Brain microvascular endothelial cell (primary cell): ENCODE measurements around the gene GFM1.

Source experiments
- DNase-seq: peaks from one replicate; pipeline ENCODE4 v3.0.0-alpha.2; 2020
- H3K27ac ChIP-seq: fragments of 250-450 bp; sonication (Bioruptor Pico); 2 replicates; pipeline ENCODE4 v1.5.1; 2020; ENCODE audit warnings: mild to moderate bottlenecking, moderate library complexity
- H3K27me3 ChIP-seq: fragments of 250-450 bp; sonication (Bioruptor Pico); replicated peaks from 2 replicates; pipeline ENCODE4 v1.5.1; 2020; ENCODE audit warnings: mild to moderate bottlenecking
- H3K36me3 ChIP-seq: fragments of 250-450 bp; sonication (Bioruptor Pico); replicated peaks from 2 replicates; pipeline ENCODE4 v1.5.1; 2020; ENCODE audit warnings: mild to moderate bottlenecking
- H3K4me3 ChIP-seq: 2 replicates; pipeline ENCODE4 v1.5.1; 2011; ENCODE audit warnings: low read depth, mild to moderate bottlenecking, control low read depth, low read length, moderate library complexity
- in situ Hi-C: cut with HindIII; loops from 2 replicates; pipeline ENCODE4 v1.10.0; 2017; ENCODE audit warnings: low sequenced_read_pairs, low pct_ligation_motif_present
- TF ChIP-seq, protein P1 (sequence below): IDR thresholded peaks from 2 replicates; pipeline ENCODE4 v1.5.1; 2011; ENCODE audit warnings: low read depth, mild to moderate bottlenecking, moderate library complexity, low read length, control low read depth, inconsistent platforms; ENCODE audit errors: missing control alignments

GFM1 gene

DNA sequence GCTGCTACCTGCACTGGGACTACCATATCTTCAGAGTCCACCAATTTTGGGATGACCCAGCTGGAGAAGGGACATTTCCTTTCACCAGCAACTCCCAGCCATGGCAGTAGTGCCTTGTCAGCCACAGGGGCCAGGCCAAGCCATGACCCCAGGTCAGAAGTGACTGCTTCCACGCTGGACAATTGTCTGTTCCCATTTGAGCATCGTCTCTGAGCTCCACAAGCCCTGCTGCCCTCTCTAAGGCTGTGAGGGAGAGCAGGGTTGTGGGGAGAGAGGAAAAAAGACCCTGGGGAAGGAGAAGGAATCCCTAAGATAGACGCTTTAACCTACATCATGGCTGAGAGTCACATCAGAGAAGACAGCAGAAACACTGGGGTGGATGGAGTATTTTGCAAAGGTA, 95.3 kb downstream of the GFM1 start:
- in situ Hi-C loops, result no loop called here
- peaks cover 15% of the 10 kb centered on the region for H3K36me3 ChIP-seq
- TF ChIP-seq, protein P1, sequence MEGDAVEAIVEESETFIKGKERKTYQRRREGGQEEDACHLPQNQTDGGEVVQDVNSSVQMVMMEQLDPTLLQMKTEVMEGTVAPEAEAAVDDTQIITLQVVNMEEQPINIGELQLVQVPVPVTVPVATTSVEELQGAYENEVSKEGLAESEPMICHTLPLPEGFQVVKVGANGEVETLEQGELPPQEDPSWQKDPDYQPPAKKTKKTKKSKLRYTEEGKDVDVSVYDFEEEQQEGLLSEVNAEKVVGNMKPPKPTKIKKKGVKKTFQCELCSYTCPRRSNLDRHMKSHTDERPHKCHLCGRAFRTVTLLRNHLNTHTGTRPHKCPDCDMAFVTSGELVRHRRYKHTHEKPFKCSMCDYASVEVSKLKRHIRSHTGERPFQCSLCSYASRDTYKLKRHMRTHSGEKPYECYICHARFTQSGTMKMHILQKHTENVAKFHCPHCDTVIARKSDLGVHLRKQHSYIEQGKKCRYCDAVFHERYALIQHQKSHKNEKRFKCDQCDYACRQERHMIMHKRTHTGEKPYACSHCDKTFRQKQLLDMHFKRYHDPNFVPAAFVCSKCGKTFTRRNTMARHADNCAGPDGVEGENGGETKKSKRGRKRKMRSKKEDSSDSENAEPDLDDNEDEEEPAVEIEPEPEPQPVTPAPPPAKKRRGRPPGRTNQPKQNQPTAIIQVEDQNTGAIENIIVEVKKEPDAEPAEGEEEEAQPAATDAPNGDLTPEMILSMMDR, result no peak
- no peak overlapping the region for H3K4me3 ChIP-seq
- H3K27me3 ChIP-seq, result no peaks in the 10 kb centered on the region
- DNase-seq, result no peak
- no peak overlapping the region for H3K27ac ChIP-seq
